HG03439 (cell line): ENCODE data around the gene MAP3K3.

Experiments
- ATAC-seq: cut with Tn5 transposase; IDR thresholded peaks from one replicate; pipeline ENCODE4 v1.9.1; 2021; ENCODE audit warnings: mild to moderate bottlenecking, moderate library complexity; ENCODE audit not compliant: unreplicated experiment

Gene MAP3K3

DNA sequence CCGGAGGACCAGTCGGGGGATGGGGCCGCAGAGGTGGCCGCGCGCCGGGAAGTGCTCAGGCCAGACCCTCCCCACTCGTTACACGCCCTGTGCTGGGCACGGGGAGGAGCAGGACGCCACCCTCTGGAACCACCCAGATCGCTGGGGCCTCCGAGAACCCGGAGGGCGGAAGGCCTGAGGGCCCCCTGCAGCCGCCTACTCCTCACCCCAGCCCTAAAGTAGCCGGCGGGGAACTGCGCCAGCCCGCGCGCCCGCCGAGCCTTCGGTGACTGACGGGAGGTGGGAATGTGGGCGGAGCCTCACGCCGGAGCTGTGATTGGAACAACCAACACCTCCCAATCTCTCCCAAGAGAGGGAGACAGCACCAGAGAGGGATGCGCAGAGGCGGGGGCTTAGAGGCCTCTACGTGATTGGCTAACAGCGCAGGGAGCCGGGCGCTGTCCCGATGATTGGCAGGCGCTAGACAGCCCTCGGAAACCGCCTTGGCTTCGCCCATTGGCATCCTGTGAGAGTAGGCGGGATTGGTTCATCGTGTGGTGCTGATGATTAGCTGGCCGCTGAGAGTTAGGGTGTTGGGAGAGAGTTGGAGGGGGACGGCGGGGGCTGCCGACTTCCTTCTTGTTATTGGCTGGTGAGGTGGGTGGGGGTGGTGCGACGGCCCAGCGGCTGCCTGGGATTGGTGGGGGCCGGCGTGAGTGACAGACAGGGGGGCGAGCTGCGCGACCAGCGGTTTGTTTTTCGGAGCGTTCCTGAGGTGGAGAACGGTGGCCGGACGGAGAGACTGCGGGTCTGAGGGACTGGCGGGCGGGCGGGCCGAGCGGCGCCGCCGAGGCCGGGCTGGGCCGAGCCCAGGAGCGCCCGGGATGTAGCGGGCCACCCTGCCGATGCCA lies at the start of gene MAP3K3:
MAP3K3 (plus strand) TSS at position 734 of the 890 bp plus-strand sequence. CDS start 343 bp downstream, outside the sequence.
- peak; percentile 91 for ATAC-seq

DNA sequence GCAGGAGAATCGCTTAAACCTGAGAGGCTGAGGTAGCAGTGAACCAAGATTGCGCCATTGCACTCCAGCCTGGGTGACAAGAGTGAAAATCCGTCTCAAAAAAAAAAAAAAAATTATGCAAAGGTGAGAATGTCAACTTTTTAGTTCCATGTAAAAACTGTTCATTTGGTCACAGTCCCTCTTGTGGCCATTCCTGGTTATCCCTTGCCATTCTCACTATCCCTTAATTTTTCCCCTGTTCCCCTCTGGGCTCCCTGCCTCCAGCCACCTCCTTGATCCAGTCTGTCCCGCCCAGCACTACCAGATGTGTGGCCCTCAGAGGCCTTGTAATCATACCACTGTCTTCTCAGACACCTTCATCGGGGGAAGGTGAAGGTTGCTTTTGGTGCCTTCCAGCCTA lies 48.6 kb upstream of the MAP3K3 start:
- ATAC-seq = no peak

DNA sequence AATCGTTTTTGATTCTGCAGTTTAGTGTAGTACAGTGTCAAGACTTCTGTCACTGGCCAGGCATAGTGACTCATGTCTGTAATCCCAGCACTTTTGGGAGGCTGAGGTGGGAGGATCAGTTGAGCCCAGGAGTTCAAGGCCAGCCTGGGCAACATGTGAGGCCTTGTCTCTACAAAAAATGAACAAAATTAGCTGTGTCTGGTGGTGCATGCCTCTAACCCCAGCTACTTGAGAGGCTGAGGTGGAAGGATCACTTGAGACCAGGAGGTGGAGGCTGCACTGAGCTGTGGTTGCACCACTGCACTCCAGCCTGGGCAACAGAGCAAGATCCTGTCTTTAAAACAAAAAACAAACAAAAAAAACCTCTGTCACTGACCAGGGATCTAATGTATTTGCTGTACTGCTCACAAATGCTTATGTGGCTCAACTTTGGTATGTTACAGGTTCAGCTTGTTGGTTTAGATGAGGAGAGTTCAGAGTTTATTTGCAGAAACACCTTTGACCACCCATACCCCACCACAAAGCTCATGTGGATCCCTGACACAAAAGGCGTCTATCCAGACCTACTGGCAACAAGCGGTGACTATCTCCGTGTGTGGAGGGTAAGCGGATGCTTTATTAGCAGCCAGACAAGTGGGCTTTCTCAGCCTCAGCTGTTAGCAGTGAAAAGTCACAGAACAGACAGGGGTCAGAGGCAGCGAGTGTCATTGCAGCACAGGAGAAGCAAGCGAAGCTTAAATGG lies 44.0 kb upstream of the MAP3K3 start:
- no peak for ATAC-seq

DNA sequence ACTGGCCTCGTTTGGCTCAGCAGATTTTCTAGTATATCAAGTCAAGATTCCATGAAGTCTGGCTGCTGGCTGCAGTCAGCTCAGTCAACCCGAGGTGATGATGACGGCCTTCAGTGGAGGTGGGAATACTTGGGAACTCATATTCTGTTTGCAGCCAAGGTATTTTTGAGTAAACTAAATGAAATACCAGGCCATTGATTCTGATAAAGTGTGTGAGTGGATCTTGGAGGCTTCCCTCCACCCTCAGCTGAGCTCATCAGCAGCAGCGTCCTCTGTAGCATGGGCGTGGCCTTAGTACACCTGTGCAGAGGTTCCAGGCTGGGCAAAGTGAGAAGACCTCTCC lies 43.5 kb upstream of the MAP3K3 start:
- no peak for ATAC-seq

DNA sequence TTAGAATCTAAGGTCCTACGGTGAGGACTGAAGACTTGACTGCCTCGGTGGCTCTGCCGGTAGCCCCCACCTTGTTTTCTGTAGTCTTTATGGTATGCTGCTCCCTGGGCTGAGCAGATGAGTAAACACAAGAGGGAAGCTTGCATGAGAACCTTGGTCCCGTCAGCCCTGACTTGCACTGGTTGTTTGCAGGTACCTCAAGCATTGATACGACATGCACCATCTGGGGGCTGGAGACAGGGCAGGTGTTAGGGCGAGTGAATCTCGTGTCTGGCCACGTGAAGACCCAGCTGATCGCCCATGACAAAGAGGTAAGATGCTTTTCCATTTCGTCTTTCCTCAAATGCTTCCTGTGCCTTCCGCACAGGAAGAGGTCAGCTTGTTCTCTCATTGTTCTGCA lies 42.6 kb upstream of the MAP3K3 start:
- no peak for ATAC-seq

DNA sequence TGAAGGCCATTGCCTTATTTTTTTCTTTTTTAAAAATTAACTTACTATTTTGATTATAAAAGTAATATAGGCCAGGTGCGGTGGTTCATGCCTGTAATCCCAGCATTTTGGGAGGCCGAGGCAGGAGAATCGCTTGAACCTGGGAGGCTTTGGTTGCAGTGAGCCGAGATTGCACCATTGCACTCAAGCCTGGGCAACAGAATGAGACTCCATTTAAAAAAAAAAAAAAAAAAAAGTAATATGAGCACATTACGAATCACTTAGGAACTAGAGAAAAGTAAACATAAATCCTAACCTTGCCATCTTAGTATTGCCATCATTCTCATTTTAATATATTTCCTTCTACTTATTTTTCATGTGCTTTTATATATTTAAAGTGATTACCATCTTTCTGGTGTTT lies 34.4 kb upstream of the MAP3K3 start:
- no peak for ATAC-seq

DNA sequence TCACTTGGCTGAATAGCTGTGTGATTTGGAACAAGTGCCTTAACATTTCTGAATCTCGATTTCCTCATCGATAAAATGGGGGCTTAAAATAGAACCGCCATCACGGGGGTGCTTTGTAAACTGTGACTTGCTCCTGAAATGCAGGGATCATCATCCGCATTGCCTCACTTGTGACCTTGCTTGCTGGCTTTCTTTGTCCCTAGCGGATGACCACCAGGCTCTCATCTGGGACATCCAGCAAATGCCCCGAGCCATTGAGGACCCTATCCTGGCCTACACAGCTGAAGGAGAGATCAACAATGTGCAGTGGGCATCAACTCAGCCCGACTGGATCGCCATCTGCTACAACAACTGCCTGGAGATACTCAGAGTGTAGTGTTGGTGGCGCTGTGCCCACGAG lies 33.4 kb upstream of the MAP3K3 start:
- no peak for ATAC-seq

DNA sequence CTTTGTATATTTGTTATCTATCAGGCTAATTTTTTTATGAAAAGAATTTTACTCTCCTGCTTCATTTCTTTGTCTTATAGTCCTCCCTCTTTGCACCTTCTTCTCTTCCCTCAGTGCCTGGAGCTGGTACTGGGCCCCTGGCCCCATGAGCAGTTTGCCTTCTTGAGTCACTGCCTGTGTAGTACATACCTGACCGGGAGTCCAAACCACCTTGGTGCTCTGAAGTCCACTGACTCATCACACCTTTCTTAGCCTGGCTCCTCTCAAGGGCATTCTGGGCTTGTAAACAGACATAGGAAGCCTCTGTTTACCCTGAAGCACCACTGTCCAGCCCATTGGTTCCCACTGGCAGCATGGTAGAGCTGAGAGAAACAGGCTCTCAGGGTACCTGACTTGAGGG lies 32.6 kb upstream of the MAP3K3 start:
- no peak for ATAC-seq

DNA sequence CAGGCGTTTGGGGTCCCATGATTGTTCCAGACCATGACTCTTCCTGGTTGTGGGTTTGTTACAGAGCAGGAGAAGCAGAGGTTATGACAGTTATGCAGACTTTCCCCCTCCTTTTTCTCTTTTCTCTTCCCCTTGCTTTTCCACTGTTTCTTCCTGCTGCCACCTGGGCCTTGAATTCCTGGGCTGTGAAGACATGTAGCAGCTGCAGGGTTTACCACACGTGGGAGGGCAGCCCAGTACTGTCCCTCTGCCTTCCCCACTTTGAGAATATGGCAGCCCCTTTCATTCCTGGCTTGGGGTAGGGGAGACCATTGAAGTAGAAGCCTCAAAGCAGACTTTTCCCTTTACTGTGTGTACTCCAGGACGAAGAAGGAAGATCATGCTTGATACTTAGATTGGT lies 29.4 kb upstream of the MAP3K3 start:
- ATAC-seq = no peak

DNA sequence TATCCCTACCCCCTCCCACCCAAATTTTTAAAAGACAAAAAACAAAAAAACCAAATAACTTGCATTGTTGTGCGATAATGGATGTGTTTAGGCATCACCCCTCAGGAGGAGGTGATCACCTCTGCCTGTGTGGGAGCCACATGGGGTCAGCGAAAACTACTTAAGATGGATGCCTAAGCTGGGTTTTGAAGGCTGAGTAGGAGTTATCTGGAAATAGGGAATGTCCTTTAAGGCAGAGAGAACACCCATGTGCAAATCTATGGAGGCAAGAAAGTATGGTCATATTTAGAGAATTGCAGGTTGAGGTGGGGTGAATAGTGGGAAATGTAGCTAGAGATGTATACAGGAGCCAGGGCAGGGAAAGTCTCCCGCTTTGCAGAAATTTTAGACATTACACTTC lies 27.1 kb upstream of the MAP3K3 start:
- no peak for ATAC-seq

DNA sequence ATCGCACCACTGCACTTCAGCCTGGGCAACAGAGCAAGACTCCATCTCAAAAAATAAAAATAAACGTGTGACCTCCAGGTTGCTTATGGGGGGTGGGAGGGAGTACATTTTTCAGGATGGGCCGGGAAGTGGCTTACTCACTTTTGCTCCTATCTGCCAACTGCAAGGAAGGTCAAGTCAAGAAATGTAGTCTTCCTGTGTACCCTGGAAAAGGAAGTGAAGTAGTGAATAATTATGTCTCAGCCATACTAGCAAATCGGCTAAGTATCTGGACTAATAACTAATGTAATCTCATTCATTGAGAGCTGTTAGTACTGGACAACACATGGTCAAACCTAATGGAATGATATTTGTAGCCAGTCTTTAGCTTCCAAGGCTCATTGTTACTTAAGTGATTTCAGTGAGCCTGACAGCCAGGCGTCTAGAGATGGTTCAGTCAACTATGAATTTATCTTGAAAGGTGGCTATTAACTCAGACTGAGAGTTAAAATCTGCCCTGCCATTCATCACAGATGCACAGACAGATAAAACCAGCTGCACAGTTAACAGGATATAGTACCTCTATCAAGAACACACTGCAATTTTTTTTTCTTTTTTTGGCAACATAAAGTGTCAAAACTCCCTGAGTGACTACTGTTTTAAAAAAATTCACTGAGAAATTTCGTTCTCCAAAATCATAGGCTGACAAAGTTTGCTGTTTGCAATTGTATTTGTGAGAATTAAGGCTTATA lies 25.2 kb upstream of the MAP3K3 start:
- no peak for ATAC-seq

DNA sequence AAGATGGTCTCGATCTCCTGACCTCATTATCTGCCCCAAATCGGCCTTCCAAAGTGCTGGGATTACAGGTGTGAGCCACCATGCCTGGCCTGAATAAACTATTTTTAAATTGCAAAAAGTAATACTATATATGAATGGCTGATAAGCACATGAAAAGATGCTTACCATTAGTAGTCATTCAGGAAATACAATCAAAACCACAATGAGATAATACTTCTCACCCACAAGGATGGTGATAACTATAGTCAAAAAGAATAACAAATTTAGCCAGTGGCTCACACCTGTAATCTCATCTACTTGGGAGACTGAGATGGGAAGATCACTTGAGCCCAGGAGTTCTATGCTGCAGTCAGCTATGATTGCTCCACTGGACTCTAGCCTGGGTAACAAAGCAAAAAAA lies 23.9 kb upstream of the MAP3K3 start:
- ATAC-seq = no peak

DNA sequence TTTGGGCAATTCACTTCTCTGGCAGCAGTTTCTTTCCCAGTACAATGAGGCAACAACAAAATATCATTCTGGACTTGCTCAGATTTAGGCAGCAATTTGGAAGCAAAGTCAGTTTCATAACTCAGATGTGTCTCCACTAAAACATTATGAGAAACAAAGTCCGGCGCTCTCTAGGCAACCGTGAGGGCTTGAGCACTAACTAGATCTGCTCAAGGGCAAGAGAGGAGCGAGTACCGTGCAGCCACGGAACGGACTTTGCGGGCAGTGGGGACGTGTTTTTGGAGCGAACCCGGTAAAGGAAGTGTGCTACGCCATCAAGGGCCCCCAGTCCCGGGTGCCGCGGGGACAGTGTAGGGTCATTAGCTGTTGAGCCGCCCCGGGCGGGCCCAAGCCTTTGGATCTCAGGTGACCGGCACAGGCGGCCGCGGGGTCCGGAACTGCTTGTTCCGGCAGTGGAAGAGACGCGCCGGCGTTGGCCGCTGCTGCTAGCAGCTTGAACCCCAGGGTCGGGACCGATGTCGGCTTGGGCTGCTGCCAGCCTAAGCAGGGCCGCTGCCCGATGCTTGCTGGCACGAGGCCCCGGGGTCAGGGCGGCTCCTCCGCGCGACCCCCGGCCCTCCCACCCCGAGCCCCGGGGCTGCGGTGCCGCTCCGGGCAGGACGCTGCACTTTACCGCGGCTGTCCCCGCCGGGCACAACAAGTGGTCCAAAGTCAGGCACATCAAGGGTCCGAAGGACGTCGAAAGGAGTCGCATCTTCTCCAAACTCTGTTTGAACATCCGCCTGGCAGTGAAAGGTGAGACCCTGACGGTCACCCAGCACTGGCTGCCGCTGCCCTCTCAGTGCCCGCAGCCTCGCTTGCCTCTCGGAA lies 21.4 kb upstream of the MAP3K3 start, which contains the start of gene TACO1:
TACO1 (plus strand) TSS at position 327 of the 870 bp plus-strand sequence; CDS start at position 516, 189 bp downstream.
- ATAC-seq = peak; percentile 90

DNA sequence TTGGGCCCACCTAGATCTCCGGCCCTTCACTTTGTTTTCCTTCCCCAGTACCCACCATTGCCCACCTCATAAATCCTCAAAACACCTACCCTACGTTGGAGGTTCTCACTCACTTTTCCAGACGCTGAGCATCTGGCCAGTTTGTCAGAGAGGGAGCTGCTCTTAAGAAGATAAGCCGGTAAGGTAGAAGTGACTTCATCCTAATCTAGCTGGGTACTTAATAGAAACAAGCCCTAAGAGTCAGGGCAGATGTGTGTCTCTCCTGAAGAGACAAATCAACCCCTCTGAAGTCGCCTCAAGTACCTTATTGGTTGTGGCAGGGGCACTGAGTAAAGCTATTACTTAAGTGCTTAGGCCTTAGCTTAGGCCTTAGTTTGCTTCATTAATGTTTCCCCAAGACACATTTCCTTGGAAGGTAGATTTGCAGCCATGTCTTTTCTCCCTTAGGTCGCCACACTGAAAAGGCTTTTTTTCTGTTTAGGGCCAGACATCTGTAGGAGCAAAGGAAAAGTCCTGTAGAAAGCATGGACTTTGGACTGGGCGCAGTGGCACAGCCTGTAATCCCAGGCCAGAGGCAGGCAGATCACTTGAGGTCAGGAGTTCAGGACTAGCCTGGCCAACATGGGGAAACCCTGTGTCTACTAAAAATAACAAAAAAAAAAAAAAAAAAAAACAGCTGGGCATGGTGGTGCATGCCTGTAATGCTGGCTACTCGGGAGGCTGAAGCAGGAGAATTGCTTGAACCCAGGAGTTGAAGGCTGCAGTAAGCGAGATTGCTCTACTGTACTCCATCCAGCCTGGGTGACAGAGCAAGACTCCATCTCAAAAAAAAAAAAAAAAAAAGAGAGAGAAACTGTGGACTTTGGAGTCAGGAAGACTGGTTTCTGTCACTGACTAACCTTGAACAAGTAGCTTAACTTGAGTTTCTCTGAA lies 20.5 kb upstream of the MAP3K3 start:
- no peak for ATAC-seq

DNA sequence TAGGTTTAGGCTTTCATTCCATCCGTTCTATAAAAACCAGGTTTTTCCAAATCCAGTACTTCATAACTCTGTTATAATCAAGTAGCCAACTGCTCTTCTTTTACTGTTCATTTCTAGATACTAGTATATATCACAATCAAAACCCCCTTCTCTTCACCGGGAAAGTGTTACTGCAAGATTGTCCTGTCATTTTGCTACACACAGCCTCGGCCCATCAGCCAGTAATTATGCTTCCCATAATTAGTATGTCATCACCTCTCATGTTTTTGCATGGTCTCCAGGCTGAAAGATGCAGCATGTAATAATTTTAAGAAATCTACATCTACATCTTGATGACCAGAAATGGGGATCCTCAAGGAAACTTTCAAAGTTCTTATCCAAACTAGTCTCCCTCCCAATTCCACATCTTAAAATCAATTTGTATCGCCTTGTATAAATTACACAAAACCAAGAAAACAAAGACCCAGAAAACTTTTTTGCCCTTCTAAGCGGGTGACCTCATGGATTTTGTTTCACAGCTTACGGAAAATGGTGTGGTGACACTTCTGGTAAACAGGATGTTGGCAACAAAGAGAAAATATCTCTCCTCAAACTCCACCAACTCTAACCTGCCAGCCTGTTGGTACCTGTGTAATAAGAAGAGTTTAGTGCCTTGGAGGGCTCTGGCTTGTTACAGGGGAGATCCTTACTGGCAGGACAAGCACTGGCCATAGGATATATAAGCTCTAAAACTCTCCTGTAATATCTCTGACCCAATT lies 12.2 kb upstream of the MAP3K3 start:
- ATAC-seq = no peak

DNA sequence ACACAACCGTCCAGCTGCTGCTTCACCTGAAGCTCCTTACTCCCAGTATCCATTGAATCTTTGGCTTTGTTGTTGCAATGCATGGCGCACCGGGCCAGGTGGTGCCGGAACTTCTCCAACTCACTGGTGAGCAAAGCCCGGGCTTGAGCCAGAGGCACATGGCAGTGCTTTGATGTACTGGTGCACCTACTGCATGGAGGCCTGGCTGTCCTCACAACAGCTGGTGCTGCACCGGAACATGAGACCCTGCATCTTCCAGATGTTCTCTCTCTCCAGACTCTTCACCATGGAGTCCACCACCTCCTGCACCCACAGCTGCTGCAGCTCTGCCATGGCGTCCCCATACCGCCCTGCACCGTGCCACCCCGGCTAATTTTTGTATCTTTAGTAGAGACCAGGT lies 11.4 kb upstream of the MAP3K3 start:
- ATAC-seq = no peak

DNA sequence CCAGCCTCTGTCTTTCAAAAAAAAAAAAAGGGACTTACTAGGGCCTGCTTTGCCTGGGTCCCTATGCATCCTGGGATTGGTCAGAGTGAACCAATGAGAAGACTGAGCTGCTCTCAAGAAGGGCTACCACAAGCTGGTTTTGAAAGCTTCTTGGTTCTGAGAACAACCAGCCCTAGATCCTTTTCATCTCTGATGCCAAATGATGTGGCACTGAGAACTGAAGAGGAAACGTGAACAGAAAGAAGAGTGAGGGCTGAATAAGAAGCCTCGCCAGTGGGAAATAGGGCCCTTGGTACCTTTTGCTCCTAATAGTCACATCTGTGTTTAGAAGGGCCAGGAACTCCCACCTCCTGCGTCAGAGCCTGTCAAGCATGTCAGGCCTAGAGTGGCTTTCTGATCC lies 10.9 kb upstream of the MAP3K3 start:
- ATAC-seq = no peak

DNA sequence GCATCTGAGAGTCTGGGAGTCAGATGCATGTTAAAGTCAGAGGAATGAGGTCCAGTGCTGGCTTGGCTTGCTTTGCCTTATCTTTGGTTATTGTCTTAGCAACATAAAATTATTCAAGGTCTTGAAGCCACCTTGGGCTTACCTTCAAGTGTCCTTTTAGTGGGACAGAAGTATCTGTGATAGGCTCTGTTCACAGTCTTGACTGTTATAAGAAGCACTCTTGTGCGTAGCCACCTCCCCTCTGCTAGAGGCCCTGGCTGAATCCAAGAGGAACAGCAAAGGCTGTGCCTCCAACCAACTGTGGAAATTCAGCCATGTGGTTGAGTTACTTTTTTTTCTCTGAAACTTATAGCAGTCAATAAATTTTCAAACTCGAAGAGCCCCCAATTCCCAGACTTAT lies 8.6 kb upstream of the MAP3K3 start:
- no peak for ATAC-seq

DNA sequence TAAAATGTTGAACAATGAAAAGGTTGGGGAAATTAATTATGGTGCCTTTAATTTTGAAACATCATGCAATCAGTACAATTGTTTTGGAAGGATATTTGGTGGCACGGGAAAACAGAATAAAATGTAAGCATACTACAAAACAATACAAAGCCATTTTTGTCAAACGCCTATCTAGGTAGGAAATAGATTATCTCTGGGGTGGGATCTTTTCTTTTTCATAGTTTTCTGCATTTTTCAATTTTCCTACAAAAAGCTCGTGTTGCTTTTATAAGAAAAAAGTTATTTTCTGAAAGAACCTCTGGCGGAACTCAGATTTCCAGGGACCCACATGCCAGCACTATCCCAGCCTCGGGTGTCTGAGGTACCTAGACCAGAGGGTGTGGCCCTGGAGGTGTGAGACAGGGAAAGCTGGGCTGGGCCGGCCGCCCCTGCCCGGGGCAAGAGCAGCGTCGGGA lies 961 bp upstream of the MAP3K3 start:
- no peak for ATAC-seq
